ENCODE data around the gene NUAK1.

The NUAK1 gene

GRCh38 chr12:106035421-106035820, 103.3 kb downstream of the NUAK1 start:
- no peak for TF ChIP-seq CTCF (IDR thresholded peaks at IDR 0.05; ENCODE audit: insufficient read depth, missing control alignments)
- DNase-seq (ENCODE audit: insufficient read length, low spot score) = no peak
- FAIRE-seq = no peak

- TF ChIP-seq CTCF (IDR thresholded peaks at IDR 0.05; ENCODE audit: insufficient read depth, missing control alignments) = no peak
- FAIRE-seq (no peak), DNase-seq (ENCODE audit: insufficient read length, low spot score) (no peak)
These were observed 104.4 kb downstream of the NUAK1 start for GRCh38 chr12:106034316-106034715.

GRCh38 chr12:106033161-106033675, 105.5 kb downstream of the NUAK1 start:
- FAIRE-seq = no peak
- no peak for TF ChIP-seq CTCF (IDR thresholded peaks at IDR 0.05; ENCODE audit: insufficient read depth, missing control alignments)
- no peak for DNase-seq (ENCODE audit: insufficient read length, low spot score)

GRCh38 chr12:106032623-106032925, 106.2 kb downstream of the NUAK1 start:
- no peak for TF ChIP-seq CTCF (IDR thresholded peaks at IDR 0.05; ENCODE audit: insufficient read depth, missing control alignments)
- no peak for FAIRE-seq
- DNase-seq (ENCODE audit: insufficient read length, low spot score) = no peak

- no peak for FAIRE-seq
- peak; percentile 10 for TF ChIP-seq CTCF (IDR thresholded peaks at IDR 0.05; ENCODE audit: insufficient read depth, missing control alignments)
- DNase-seq (ENCODE audit: insufficient read length, low spot score) = no peak
These were observed 106.8 kb downstream of the NUAK1 start for GRCh38 chr12:106031761-106032622.

- FAIRE-seq (no peak), DNase-seq (ENCODE audit: insufficient read length, low spot score) (no peak)
- no peak for TF ChIP-seq CTCF (IDR thresholded peaks at IDR 0.05; ENCODE audit: insufficient read depth, missing control alignments)
These were observed 108.3 kb downstream of the NUAK1 start for GRCh38 chr12:106030210-106031071.
